Activated CD4-positive, alpha-beta T cell treated with anti-CD3 and anti-CD28 coated beads for 48 hours (primary cell): ENCODE data around the gene MRPL20.
"Not testable (repeated sequence)": the region's sequence is repeated elsewhere in the genome, so short reads cannot be mapped to it uniquely, and the experiment has no call there.

Source experiments
- DNase-seq: peaks from one replicate; pipeline ENCODE4 v3.0.0-alpha.2; 2020

MRPL20 gene

DNA sequence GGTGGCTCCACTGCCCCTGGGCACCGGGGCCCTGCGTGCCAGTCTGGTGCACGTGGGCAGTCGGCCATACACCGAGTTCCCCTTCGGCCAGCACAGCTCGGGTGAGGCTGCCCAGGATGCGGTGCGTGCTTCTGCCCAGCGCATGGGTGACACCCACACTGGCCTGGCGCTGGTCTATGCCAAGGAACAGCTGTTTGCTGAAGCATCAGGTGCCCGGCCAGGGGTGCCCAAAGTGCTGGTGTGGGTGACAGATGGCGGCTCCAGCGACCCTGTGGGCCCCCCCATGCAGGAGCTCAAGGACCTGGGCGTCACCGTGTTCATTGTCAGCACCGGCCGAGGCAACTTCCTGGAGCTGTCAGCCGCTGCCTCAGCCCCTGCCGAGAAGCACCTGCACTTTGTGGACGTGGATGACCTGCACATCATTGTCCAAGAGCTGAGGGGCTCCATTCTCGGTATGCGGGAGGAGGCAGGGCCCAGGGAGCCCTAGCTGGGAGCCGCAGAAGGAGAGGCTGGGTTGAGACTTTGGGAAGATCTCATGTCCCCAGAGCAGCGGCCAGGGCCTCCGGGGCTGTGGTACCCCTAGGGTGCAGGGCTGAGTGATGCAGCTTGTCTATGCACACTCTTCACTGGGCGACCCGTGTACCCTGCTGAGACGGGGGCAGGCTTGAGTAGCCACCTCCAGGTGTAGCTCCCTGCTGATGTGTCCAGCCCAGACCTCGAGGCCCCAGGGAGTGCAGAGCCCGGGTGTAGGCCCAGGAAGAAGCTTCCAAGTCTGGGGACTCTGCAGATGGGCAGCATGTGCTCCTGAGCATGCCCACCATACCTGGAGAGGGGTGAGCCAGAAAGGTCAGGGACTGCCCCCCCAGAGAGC lies 30.2 kb upstream of the MRPL20 start:
- DNase-seq: no peak

DNA sequence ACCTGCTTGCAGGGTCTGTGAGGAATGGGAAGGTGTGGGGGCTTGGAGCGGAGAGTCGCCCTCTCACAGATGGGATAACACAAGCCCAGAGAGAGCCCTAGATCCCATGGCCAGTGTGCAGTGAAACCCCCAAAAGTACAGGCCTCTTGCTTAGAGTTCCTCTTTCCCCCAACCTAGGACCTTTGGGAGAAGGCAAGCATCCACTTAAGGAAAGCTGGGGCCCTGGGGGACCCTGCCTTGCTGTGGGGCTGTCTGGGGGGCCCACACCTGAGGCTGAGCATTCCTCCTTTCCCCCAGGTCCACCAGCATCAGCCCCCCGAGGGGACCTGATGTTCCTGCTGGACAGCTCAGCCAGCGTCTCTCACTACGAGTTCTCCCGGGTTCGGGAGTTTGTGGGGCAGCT lies 29.5 kb upstream of the MRPL20 start:
- DNase-seq: no peak

DNA sequence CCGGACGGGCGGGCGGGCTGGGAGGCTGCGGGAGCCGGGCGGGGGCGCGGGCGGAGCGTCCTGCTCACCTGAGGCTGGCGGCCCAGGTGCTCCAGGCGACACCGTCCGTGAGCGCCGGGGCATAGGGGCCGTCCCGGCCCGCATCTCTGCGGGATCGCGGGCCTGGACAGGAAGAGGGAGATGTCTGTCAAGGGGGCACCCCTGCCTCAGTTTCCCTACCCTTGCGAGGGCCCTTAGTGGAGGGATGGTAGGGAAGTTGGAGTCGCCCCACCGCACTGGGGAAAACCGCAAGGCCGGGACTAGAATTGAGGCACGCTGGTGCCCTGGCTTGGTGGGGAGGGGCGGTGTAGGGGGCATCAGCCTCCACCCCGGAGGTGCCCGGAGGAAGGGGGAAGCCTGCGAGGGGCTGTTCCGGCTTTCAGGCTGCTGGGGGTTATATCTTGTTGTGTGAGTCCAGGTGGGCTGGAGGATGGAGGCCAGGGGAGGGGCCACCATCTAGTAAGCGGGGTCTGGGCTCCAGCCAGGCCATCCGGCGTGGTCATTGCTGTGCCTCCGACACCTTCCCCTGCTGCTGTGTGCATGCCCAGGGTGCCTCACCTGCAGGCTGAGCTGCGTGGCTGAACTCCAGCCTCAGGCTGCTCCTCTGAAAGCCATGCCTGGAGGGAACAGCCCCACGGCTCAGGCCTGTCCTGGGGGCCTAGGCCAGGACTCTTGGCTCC lies 29.0 kb upstream of the MRPL20 start:
- no peak for DNase-seq

DNA sequence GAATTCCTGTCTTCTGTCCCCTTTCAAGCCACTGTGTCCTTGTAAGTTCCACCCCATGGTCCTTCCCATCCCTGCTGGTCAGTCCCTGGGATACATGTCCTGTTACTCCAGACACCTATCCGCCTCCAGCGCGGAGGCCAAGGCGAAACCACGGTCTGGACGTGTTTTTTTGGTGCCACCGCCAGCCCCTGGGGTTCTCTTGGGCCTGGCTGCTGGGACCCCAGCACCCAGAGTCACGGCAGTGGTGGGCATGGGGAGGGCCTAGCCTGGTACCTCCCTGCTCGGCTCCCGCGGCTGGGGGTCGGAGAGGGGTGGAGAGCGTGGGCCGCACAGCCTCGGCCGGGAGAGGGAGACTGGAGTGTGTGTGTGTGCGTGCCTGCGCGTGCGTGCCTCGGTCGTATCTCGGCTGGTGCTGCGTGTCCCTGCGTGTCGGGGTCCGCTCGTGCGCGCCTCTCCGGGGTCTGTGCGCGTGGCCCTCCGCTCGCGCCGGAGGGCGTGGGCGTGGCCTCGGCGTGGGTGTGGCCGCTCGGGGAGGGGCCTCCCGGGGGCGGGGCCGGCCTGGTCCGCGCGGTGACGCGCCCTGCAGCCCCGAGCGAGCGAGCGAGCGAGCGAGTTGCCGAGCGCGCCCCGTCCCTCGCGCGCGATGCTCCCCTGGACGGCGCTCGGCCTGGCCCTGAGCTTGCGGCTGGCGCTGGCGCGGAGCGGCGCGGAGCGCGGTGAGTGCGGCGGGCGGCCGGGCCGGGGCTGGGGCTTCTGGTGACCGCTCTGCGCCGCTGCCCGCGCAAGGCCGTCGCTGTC lies 28.2 kb upstream of the MRPL20 start, which contains the start of gene VWA1:
Gene VWA1, plus strand, starts transcription at position 585 of the 798 bp plus-strand sequence. Its CDS starts 59 bp downstream, at position 644.
- peak; percentile 76 for DNase-seq

DNA sequence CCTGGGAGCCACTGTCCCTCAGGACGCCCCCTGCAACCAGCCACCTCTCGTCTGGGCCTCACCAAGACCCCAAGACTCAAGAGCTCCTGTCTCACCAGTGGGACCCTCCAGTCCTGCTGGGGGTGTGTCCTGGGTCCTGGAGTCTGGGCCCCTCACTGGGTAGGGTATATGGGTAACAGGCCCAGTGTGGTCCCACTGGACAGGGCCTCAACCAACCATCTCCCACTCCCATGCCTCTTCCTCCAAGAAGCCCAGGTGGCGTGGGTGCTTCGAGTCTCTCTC lies 27.7 kb upstream of the MRPL20 start:
- no peak for DNase-seq

DNA sequence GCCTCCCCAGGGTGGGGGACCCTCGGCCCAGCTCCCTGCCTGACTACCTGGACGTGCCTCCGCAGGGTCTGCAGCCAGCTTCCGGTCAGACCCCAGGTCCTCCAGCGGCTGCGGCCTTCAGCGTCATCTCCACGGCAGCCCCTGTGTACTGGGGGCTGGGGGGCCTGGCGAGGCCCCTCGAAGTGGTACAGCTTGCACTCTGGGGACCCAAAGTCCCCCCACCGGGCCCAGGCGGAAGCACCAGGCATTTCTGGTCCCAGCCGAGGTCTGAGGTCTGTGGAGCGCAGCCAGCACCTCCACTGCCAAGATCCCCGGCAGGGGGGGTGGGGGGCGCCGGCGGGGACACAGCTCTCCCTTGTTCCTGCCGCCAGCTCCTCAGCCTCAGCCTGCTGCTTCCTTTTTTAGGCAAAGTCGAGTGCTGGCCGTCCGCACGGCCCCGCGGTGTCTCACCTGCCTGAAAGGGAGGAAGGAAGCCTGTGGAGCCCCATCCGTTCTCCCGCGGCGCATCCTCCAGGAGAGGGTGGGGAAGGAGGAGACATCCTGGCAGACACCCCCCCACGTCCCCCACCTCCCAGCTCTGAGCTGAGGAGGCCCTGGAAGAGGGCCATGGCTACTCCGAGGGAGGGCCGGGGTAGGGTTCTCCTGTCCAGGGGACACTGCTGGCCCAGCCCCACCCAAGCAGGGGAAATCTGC lies 27.2 kb upstream of the MRPL20 start:
- peak; percentile 45 for DNase-seq

DNA sequence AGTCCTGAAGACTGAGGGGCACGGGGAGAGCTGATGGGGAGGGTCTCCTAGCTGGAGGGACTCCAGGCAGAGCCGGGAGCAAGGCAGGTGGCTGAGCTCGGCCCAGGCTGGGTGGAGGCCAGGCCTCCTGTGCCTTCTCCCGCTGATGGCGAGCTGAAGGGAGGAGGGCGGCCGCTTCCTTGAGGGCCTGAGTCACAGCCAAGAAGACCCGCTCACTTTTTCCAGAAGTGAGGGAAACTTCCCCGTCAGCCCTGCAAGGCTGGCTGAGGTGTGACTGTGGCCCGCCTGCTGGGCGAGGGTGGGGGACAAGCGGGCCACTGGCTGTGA lies 26.7 kb upstream of the MRPL20 start:
- DNase-seq: peak; percentile 81

DNA sequence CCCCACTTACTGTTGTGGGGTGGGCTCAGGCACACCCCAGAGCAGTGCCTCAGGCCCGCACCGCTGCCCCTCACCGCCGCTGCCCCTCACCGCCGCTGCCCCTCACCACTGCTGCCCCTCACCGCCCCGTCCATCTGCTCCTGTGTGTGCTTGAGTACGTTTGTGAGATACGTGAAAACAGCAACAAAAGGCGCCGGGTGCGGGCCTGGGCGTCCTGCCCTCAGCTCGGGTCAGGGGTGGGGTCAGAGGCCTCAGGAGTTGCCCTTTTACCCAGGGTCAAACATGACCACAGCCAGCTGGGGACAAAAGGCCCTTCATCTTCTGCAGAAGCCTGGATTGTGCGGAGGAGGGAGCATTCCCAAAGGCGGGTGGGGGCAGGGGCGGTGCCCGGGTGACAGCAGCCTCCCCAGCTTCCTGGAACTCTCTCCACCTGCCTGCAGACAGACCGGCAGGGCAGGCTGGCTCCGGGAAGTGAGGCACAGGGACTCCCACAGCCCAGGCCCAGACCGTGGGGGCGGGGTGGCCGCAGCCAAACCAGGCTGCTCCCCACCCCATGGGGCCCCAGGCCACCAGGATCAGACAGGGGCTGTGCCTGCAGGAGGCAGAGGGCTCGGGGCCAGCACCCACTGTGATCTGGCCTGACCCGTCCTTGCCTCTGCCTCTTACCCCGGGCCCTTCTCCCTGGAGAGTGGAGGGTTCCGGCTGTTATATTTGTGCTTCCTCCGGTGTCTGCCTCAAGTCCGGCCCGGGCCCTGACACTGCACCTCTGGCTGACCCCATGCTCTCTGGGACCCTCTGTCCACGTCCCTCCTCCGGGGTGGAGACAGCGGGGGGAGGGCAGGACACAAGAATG lies 26.1 kb upstream of the MRPL20 start:
- peak; percentile 30 for DNase-seq

DNA sequence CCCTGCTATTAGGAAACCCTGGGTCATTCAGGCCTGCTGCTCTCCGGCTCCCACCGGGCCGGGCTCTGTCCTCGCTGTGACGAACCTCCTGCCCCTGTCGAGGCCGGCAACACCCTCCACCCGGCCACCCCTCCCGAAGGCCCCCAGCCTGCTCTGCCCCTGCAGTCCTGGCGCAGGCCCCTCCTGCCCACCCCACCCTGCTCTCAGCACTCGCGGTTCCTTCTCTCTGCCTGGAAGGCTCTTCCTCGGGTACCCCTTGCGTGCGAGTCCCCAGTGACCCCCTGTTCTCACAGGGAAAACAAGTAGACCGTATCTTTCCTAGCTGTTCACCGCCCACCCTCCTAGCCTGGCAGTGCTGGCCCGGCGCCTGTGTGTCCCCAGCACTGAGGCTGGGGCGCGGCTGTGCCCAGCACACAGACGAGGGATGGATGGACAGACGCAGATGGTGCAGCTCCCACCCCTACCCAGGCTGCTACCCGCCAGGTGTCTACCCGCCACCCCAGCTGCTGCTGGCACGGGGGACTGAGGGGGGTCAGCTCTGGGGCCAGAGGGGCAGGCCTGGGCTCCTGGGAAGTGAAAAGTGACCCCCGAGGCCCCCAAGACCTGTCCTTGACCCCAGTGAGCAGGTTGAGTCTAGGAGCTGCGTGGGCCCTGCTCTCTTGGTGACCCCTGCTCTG lies 25.3 kb upstream of the MRPL20 start:
- no peak for DNase-seq

DNA sequence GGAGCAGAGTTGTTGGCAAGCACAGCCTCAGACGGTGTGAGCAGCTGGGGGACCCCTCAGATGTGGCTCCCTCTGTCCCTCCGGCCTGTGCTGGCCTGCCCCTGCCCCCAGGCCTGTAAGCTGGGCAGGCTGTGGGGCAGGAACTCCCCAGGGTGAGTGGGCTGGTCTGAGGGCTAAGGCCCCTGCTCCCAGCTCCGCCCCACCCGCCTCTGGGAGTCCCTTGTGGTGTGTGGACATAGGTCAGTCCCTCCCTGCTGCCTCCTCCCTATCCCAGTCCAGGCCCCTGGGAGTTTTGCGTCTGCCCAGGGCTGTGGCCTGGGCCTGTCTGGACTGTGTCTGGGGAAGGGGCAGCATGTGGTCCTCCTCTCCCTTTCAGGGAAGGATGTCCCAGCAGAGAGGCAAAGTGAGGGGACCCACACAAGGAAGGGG lies 24.8 kb upstream of the MRPL20 start:
- no peak for DNase-seq

DNA sequence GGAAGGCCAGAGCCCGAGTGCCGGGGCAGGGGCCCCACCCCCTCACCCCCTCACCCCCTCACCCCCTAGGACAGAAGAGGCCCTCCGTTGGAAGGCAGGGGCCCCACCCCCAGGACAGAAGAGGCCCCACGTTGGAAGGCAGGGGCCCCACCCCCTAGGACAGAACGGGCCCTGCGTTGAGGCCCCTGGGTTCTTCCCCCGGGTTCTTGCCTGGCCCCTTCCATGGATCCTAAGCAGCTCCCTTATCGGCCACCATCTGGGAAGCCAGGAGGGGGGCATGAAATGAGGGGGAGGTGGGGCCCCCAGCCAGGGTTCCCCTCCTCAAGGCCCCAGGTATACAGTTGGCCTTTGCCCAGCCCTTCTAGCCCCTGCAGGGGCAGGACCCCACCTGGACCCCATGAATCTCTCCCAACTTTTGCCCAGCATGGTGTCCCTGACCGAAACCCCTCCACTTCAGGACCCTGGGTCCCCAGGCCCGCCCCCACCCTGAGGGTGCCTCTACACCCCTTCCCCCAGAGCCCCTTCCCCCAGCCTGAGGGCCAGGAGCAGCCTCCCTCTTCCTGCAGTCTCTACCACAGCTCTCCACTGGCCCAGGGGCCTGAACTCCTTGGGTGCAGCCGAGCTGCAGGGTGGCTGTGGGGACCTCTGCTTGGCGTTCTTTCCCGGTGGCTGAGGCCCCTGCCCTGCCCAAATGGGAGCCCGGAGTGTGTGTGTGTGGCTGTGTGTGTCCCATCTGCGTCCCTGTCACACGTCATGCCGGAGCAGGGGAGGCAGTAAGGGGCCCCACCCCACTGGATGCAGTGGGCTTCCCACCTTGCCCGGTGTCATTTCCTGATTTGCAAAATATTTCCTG lies 24.1 kb upstream of the MRPL20 start:
- DNase-seq: no peak

DNA sequence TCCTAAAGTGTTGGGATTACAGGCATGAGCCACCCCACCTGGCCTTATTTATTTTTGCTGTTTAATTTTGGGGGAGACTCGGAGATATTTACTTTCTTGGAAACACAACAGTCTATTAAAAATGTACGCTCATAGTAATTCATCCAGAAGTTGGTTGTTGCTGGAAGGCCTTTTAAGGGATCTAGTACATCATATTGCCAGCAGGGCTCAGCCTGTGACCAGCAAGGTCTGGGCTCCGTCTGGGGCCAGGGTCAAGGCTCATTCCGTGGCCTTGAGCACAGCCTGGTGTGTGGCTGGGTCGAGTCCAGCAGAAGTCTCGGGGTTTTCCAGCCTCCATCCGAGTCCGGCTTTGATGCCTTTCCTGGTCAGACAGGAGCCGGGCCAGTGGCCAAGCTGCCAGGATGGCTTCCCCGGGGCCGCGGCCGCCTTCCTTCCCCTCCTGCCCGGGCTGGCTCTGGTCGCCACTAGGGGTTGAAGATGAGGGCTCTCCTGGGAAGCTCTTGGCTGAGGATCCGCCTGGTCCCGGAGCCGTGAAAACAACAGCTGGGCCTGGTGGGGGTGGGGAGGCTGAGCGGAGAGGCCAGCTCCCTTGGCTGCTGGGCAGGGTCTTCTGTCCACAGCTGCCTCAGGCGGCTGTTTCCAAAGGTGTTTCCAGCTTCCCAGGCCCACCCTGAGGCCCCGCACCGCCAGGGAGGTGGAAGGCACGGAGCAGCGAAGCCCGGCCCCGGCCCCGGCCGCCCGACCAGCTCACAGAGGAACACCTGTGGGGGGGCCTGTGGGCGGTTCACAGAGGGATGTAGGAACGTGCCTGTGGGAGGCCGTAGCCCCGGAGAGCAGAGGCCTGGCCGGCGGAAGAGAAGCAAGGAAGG lies 23.3 kb upstream of the MRPL20 start:
- peak; percentile 2 for DNase-seq

DNA sequence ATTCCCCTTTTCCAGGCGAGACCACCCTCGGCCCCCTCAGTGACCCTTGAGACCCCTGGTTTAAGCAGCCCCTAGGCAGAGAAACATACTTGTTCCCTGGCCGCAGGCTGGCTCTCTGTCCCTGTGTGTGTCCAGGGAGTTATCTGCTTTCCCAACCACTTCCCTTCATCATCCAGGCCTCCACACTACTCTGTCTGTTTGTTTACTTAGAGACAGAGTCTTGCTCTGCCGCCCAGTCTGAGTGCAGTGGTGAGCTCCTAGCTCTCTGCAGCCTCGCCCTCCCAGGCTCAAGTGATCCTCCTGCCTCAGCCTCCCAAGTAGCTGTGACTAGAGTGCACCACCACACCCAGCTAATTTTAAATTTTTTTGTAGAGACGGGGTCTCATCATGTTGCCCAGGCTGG lies 22.6 kb upstream of the MRPL20 start:
- no peak for DNase-seq

DNA sequence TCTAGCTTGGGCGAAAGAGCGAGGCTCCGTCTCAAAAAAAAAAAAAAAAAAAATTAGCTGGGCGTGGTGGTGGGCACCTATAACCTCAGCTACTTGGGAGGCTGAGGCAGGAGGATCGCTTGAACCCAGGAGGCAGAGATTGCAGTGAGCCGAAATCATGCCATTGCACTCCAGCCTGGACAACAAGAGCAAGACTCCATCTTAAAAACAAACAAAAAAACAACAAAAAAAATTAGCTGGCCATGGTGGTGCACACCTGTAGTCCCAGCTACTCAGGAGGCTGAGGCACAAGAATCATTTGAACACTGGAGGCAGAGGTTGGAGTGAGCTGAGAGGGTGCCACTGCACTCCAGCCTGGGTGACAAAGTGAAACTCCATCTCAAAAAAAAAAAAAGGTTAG lies 21.9 kb upstream of the MRPL20 start:
- DNase-seq: not testable (repeated sequence)

DNA sequence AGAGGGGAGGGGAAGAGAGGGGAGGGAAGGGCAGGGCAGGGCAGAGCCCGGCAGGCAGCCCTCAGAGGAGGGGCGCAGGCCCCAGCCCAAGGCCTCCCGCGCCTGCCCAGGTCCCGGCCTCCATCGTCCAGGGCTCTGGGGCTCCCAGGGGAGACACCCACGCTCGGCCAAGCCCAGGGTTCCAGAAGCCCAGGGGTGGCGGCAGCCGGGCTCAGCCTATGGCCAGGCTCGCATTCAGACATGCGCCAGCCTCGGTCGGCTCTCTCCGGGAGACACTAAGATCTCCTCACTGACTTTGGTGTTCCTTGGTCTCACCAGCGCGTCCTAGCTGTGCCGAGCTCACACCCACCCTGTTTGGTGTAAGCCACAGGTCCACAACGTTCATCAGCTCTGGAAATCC lies 21.1 kb upstream of the MRPL20 start:
- no peak for DNase-seq

DNA sequence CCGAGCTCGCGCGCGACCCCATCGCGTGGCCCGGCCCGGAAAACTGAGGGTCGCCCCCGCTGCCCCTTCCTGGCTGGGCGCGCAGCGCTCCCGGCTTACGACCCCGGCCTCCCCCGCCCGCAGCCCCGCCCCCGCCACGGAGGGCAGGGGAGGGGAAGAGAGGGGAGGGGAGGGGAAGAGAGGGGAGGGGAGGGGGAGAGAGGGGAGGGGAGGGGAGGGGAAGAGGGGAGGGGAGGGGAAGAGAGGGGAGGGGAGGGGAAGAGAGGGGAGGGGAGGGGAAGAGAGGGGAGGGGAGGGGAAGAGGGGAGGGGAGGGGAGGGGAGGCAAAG lies 20.7 kb upstream of the MRPL20 start:
- no peak for DNase-seq

DNA sequence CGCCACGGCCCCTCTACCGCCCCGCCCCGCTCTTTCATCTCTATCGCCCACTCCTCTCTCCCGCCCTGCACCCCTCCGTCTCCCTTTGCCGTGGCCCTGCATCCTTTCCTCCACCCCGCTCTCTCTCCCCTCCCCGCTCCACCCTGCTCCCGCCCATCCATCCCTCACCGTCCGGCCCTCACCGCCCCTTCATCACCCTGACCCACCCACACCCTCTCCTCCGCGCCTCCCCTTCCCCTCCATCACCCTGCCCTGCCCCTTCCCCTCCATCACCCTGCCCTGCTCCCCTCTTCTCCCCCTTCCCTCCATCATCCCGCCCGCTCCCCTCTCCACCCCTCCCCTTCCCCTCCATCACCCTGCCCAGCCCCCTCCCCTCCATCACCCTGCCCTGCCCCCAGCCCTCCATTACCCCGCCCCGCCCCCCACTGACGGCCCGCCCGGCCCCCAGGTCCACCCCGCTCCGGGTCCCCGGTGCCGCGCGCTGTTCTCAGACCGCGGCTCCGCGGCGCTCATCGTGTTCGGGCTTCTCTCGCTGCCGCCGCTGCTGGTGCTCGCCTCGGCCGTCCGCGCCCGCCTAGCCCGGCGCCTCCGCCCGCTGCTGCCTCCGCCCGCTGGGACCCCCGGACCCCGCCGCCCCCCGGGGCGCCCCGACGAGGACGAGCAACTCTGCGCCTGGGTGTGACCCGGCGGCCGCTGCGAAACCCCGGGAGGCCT lies 20.2 kb upstream of the MRPL20 start:
- DNase-seq: peak; percentile 17

DNA sequence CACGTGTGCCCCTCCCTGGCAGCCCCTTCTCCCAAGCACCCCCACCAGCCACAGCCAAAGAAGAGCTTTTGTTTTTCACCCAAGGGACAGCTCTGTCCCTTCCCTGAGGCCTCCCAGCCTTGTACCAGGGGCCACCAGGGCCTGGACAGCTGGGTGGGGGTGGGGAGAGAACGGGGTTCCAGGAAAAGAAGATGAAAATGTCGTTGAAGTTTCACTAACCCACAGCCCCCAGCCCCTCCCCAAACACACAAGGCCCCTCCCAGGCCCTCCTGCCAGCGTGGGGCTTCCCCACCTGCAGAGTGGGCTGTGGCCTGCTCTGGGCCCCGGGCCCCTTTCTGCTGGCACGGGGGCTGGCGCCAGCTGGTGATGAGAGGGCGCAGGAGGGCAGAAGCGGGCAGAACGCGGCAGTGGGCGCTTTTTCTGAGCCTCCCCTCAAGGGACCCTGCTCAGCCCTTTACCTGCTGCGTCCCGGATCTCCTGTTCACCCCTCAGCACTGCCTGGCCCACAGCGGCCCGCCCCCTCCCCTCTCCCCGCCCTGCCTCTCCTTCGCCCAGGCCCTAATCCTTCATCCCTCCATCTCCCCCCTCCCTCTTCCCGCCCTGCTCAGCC lies 19.5 kb upstream of the MRPL20 start:
- no peak for DNase-seq
